Caco-2 (cell line): ENCODE results near the gene HERPUD2. TPM values are rescaled to one million over a fixed set of nuclear protein-coding genes. Genes with fewer than 3 reads are reported as not detected.

Experiments
- BruUV-seq: library from RNA; stranded (reverse); fragments of 400-500 nt; replicated peaks from 2 replicates; lab custom pipeline; 2021; lab: Mats Ljungman, UMichigan
- CTCF ChIA-PET: fragments of 300-600 bp; sonication (Branson Sonifier 250); formaldehyde crosslinking; loops from one replicate; lab custom pipeline; 2022; ENCODE audit warnings: antibody characterized with exemption; lab: Charles Lee
- POLR2A ChIA-PET: fragments of 300-600 bp; sonication (Branson Sonifier 250); formaldehyde crosslinking; loops from one replicate; lab custom pipeline; 2022; ENCODE audit warnings: antibody characterized with exemption; lab: Charles Lee
- DNase-seq, 2 experiments: peaks; one replicate each; pipeline versions ENCODE4 v3.0.0 to v3.0.0-alpha.2; 2020 to 2022
- H3K27me3 ChIP-seq: replicated peaks from 2 replicates; pipeline ENCODE4 v1.6.0; 2011; ENCODE audit warnings: low read length; ENCODE audit not compliant: control insufficient read depth, insufficient read depth
- H3K36me3 ChIP-seq: 2 replicates; pipeline ENCODE4 v1.5.1; 2011; ENCODE audit warnings: low read length; ENCODE audit not compliant: control insufficient read depth, insufficient read depth
- H3K4me1 ChIP-seq: fragments of 250-450 bp; sonication (Bioruptor Pico); 2 replicates; pipeline ENCODE4 v1.5.1; 2020; ENCODE audit warnings: mild to moderate bottlenecking
- H3K4me3 ChIP-seq: 2 replicates; pipeline ENCODE4 v1.5.1; 2011; ENCODE audit warnings: low read depth, mild to moderate bottlenecking, control low read depth, low read length
- H3K9me3 ChIP-seq: fragments of 250-450 bp; sonication (Bioruptor Pico); 2 replicates; pipeline ENCODE4 v1.5.1; 2020; ENCODE audit warnings: mild to moderate bottlenecking, moderate library complexity
- H3K27ac Mint-ChIP-seq: one replicate; pipeline ENCODE4 v1.8.0; 2022; ENCODE audit warnings: mixed read lengths; ENCODE audit not compliant: unreplicated experiment
- H3K27me3 Mint-ChIP-seq: one replicate; pipeline ENCODE4 v1.8.0; 2022; ENCODE audit warnings: mixed read lengths; ENCODE audit not compliant: insufficient read depth, unreplicated experiment
- H3K36me3 Mint-ChIP-seq: one replicate; pipeline ENCODE4 v1.8.0; 2022; ENCODE audit warnings: mild to moderate bottlenecking, mixed read lengths; ENCODE audit not compliant: insufficient read depth, unreplicated experiment
- H3K4me1 Mint-ChIP-seq: one replicate; pipeline ENCODE4 v1.8.0; 2022; ENCODE audit warnings: low read depth, mixed read lengths; ENCODE audit not compliant: unreplicated experiment
- H3K4me3 Mint-ChIP-seq: one replicate; pipeline ENCODE4 v1.8.0; 2022; ENCODE audit warnings: mild to moderate bottlenecking, moderate library complexity, mixed read lengths; ENCODE audit not compliant: unreplicated experiment
- H3K9me3 Mint-ChIP-seq: one replicate; pipeline ENCODE4 v1.8.0; 2022; ENCODE audit warnings: mixed read lengths; ENCODE audit not compliant: unreplicated experiment
- CTCF ChIP-seq, 2 experiments: fragments of 200-600 bp in 1 of 2; IDR thresholded peaks; 1 replicate in 1 of 2; 2 replicates in 1 of 2; pipeline versions ENCODE4 v1.5.1 to v1.8.0; 2011 to 2022; ENCODE audit warnings: antibody characterized with exemption in 1 of 2, control low read depth in 1 of 2, inconsistent platforms in 1 of 2, low read depth in 1 of 2, low read length in 1 of 2, mild to moderate bottlenecking in 1 of 2, moderate library complexity in 1 of 2; ENCODE audit not compliant: insufficient read depth in 1 of 2, severe bottlenecking in 1 of 2, unreplicated experiment in 1 of 2
- intact Hi-C: fragments of 100-400 bp; cut with micrococcal nuclease; formaldehyde crosslinking; loops from one replicate; pipeline ENCODE4 v1.10.0; 2022; ENCODE audit not compliant: unreplicated experiment
- total RNA-seq: library from RNA; stranded (reverse); gene quantifications from 2 replicates; pipeline ENCODE4 v1.2.3, GENCODE V29; 2022

Gene HERPUD2
- total RNA-seq, 1 experiment from 2014 or later: 25.2 TPM

GRCh38 chr7:35645691-35646090 lies 49.2 kb downstream of the HERPUD2 start:
- Mint-ChIP-seq H3K27ac (no peak overlapping the region), H3K27me3 (no peaks in the 10 kb centered on the region)
- POLR2A ChIA-PET: no interaction called here

GRCh38 chr7:35630024-35630972 lies 64.6 kb downstream of the HERPUD2 start:
- ChIA-PET CTCF (no interaction called here), POLR2A (no interaction called here)
- Mint-ChIP-seq H3K27me3 (no peaks in the 10 kb centered on the region), H3K36me3 (peaks cover 35% of the 10 kb centered on the region), H3K4me1 (peaks cover 6% of the 10 kb centered on the region), H3K9me3 (no peaks in the 10 kb centered on the region), H3K4me3 (no peak overlapping the region), H3K27ac (no peak overlapping the region)
- intact Hi-C loops: no loop called here
- DNase-seq: no peak
- H3K4me1 ChIP-seq: no peaks in the 10 kb centered on the region
- H3K36me3 ChIP-seq: no peaks in the 10 kb centered on the region
- TF ChIP-seq CTCF (IDR thresholded peaks at IDR 0.05; ENCODE audit: insufficient read depth in 1 of 2, low read depth in 1 of 2, low read length in 1 of 2, severe bottlenecking in 1 of 2, unreplicated experiment in 1 of 2): no peak
- H3K9me3 ChIP-seq: no peaks in the 10 kb centered on the region
- no peaks in the 10 kb centered on the region for H3K27me3 ChIP-seq
- no peak overlapping the region for H3K4me3 ChIP-seq
- BruUV-seq: no TSS peak

More at GRCh38 chr7:35645691-35646090, 49.2 kb downstream of the HERPUD2 start:
- Histone ChIP-seq H3K9me3 (no peaks in the 10 kb centered on the region), H3K4me1 (peaks cover 41% of the 10 kb centered on the region), H3K27me3 (no peaks in the 10 kb centered on the region), H3K4me3 (no peak overlapping the region), H3K36me3 (0 out of 2 replicates have a peak, but pooled peaks cover 2% of the 10 kb centered on the region)
- CTCF ChIA-PET: no interaction called here
- intact Hi-C loops: no loop called here
- no peak for DNase-seq
- no TSS peak for BruUV-seq
- no peak for TF ChIP-seq CTCF (IDR thresholded peaks at IDR 0.05; ENCODE audit: insufficient read depth in 1 of 2, low read depth in 1 of 2, low read length in 1 of 2, severe bottlenecking in 1 of 2, unreplicated experiment in 1 of 2)
- H3K4me1 Mint-ChIP-seq: peaks cover 36% of the 10 kb centered on the region
- peaks cover 6% of the 10 kb centered on the region for H3K36me3 Mint-ChIP-seq
- H3K4me3 Mint-ChIP-seq: no peak overlapping the region
- no peaks in the 10 kb centered on the region for H3K9me3 Mint-ChIP-seq

GRCh38 chr7:35624299-35625186 lies 70.4 kb downstream of the HERPUD2 start:
- H3K4me1 Mint-ChIP-seq: no peaks in the 10 kb centered on the region
- no TSS peak for BruUV-seq

More at GRCh38 chr7:35624299-35625186, 70.4 kb downstream of the HERPUD2 start:
- no peaks in the 10 kb centered on the region for H3K27me3 ChIP-seq
- intact Hi-C loops: loop anchor here (1.0 to 10.0 kb wide), 6 partner anchors 87 to 550 kb away; no protein-coding TSS in a partner anchor
- Mint-ChIP-seq H3K9me3 (no peaks in the 10 kb centered on the region), H3K36me3 (peaks cover 7% of the 10 kb centered on the region), H3K4me3 (no peak overlapping the region), H3K27me3 (peaks cover 3% of the 10 kb centered on the region), H3K27ac (no peak overlapping the region)
- no peak overlapping the region for H3K4me3 ChIP-seq
- ChIA-PET CTCF (interaction anchor here (0.6 to 2.4 kb wide), 7 partner anchors 31 to 460 kb away, joined by 3 to 19 read pairs (median 4); partner anchors contain the start of gene SEPTIN7), POLR2A (no interaction called here)
- no peaks in the 10 kb centered on the region for H3K36me3 ChIP-seq
- peak; percentile 88 to 90 for TF ChIP-seq CTCF (IDR thresholded peaks at IDR 0.05; ENCODE audit: insufficient read depth in 1 of 2, low read depth in 1 of 2, low read length in 1 of 2, severe bottlenecking in 1 of 2, unreplicated experiment in 1 of 2)
- H3K9me3 ChIP-seq: no peaks in the 10 kb centered on the region
- peak; percentile 62 to 67 for DNase-seq
- H3K4me1 ChIP-seq: no peaks in the 10 kb centered on the region
